HEK293T (cell line): Measurements from ENCODE around the gene BTG4.

ENCODE experiments used
- ARNT ChIP-seq: fragments of 450-650 bp; IDR thresholded peaks from 2 replicates; pipeline ENCODE4 v1.6.1; 2017; ENCODE audit warnings: mild to moderate bottlenecking
- BHLHE40 ChIP-seq: fragments of 450-650 bp; IDR thresholded peaks from 2 replicates; pipeline ENCODE4 v1.6.1; 2016; ENCODE audit warnings: mild to moderate bottlenecking, moderate library complexity, borderline replicate concordance
- CTBP1 ChIP-seq: fragments of 450-650 bp; IDR thresholded peaks from 2 replicates; pipeline ENCODE4 v1.6.1; 2016; ENCODE audit warnings: borderline replicate concordance
- FOXA1 ChIP-seq: fragments of 450-650 bp; IDR thresholded peaks from 2 replicates; pipeline ENCODE4 v1.6.1; 2016; ENCODE audit warnings: mild to moderate bottlenecking
- FOXK2 ChIP-seq: fragments of 450-650 bp; IDR thresholded peaks from 2 replicates; pipeline ENCODE4 v1.6.1; 2016; ENCODE audit warnings: mild to moderate bottlenecking
- FOXM1 ChIP-seq: fragments of 450-650 bp; IDR thresholded peaks from 2 replicates; pipeline ENCODE4 v1.6.1; 2017; ENCODE audit warnings: mild to moderate bottlenecking, borderline replicate concordance
- HDGF ChIP-seq: fragments of 450-650 bp; IDR thresholded peaks from 2 replicates; pipeline ENCODE4 v1.6.1; 2017; ENCODE audit warnings: antibody characterized with exemption, borderline replicate concordance
- L3MBTL2 ChIP-seq: fragments of 450-650 bp; conservative IDR thresholded peaks from 2 replicates; pipeline ENCODE4 v1.6.1; 2016; ENCODE audit warnings: mild to moderate bottlenecking
- LEF1 ChIP-seq: fragments of 450-650 bp; IDR thresholded peaks from 2 replicates; pipeline ENCODE4 v1.6.1; 2017; ENCODE audit warnings: mild to moderate bottlenecking, borderline replicate concordance
- NFRKB ChIP-seq: fragments of 450-650 bp; IDR thresholded peaks from 2 replicates; pipeline ENCODE4 v1.6.1; 2016; ENCODE audit warnings: mild to moderate bottlenecking, moderate library complexity
- PKNOX1 ChIP-seq: fragments of 450-650 bp; IDR thresholded peaks from 2 replicates; pipeline ENCODE4 v1.6.1; 2016
- SP1 ChIP-seq: fragments of 450-650 bp; IDR thresholded peaks from 2 replicates; pipeline ENCODE4 v1.6.1; 2017
- SUZ12 ChIP-seq: fragments of 450-650 bp; IDR thresholded peaks from 2 replicates; pipeline ENCODE4 v1.6.1; 2016; ENCODE audit warnings: mild to moderate bottlenecking
- ZNF384 ChIP-seq: fragments of 450-650 bp; IDR thresholded peaks from 2 replicates; pipeline ENCODE4 v1.6.1; 2016

- TF ChIP-seq FOXM1 (no peak), L3MBTL2 (no peak), ARNT (no peak), BHLHE40 (no peak), CTBP1 (no peak), LEF1 (no peak), NFRKB (no peak), ZNF384 (no peak), SUZ12 (no peak), HDGF (no peak), PKNOX1 (no peak), FOXA1 (no peak), FOXK2 (no peak), SP1 (no peak)
Observed at GRCh38 chr11:111450480-111451320, 61.5 kb downstream of the BTG4 start.
